Activated naive CD4-positive, alpha-beta T cell treated with anti-CD3 and anti-CD28 coated beads for 36 hours (primary cell): Measurements from ENCODE around the gene ZPR1. TPM values are rescaled to one million over a fixed set of nuclear protein-coding genes. Genes with fewer than 3 reads are reported as not detected.

Experiments used
- CTCF ChIA-PET: fragments of 350-600 bp; sonication (Branson Sonifier 250); formaldehyde crosslinking; loops from one replicate; lab custom pipeline; 2021; ENCODE audit warnings: antibody characterized with exemption; lab: Charles Lee
- DNase-seq: peaks from one replicate; pipeline ENCODE4 v3.0.0-alpha.2; 2020
- H3K27ac Mint-ChIP-seq: one replicate; pipeline ENCODE4 v1.8.0; 2021; ENCODE audit warnings: mild to moderate bottlenecking, mixed read lengths
- H3K27me3 Mint-ChIP-seq: one replicate; pipeline ENCODE4 v1.8.0; 2021; ENCODE audit warnings: low read depth, mixed read lengths
- H3K36me3 Mint-ChIP-seq: one replicate; pipeline ENCODE4 v1.8.0; 2021; ENCODE audit warnings: low read depth, mixed read lengths
- H3K4me1 Mint-ChIP-seq: one replicate; pipeline ENCODE4 v1.8.0; 2021; ENCODE audit warnings: low read depth, mixed read lengths
- H3K4me3 Mint-ChIP-seq: one replicate; pipeline ENCODE4 v1.8.0; 2021; ENCODE audit warnings: mild to moderate bottlenecking, moderate library complexity, mixed read lengths
- H3K9me3 Mint-ChIP-seq: one replicate; pipeline ENCODE4 v1.8.0; 2021; ENCODE audit warnings: mixed read lengths
- intact Hi-C: fragments of 100-400 bp; cut with micrococcal nuclease; formaldehyde crosslinking; loops from one replicate; pipeline ENCODE4 v1.15.1; 2023
- total RNA-seq, 2 experiments: library from RNA; stranded (reverse); gene quantifications; one replicate each; pipeline ENCODE4 v1.2.3, GENCODE V29; 2021

ZPR1 gene
- total RNA-seq, 2 experiments from 2014 or later, result 87.2 to 87.8 TPM

GRCh38 chr11:116724813-116725212, 63.0 kb downstream of the ZPR1 start:
- no peaks in the 10 kb centered on the region for H3K36me3 Mint-ChIP-seq
- no peaks in the 10 kb centered on the region for H3K9me3 Mint-ChIP-seq
- peaks cover 3% of the 10 kb centered on the region for H3K27me3 Mint-ChIP-seq
- intact Hi-C loops, result no loop called here
- no peak overlapping the region for H3K4me3 Mint-ChIP-seq
- CTCF ChIA-PET, result interaction anchor here (0.8 kb wide), 1 partner anchor 13 kb away, joined by 3 read pairs; no protein-coding TSS in a partner anchor
- DNase-seq, result no peak
- H3K27ac Mint-ChIP-seq, result no peak overlapping the region
- no peaks in the 10 kb centered on the region for H3K4me1 Mint-ChIP-seq

Other genes starting within 250 kb of the ZPR1 start
- gene BUD13, start 15.0 kb downstream of the ZPR1 start, total RNA-seq, result 10 to 100 TPM; 35.0 to 37.7 TPM
- not detected for gene APOA5, start 3.9 kb upstream of the ZPR1 start, total RNA-seq
- not detected for gene APOA4, start 35.3 kb upstream of the ZPR1 start, total RNA-seq
- not detected for gene APOC3, start 41.9 kb upstream of the ZPR1 start, total RNA-seq
- gene APOA1, start 49.6 kb upstream of the ZPR1 start, total RNA-seq, result not detected